SK-N-SH treated with all-trans-retinoic acid at 6 μM for 48 hours (cell line): ENCODE measurements around the gene IGDCC3.

ENCODE experiments used
- ARNTL ChIP-seq: fragments of 450-650 bp; formaldehyde crosslinking; IDR thresholded peaks from 2 replicates; pipeline ENCODE4 v1.5.0; 2020; ENCODE audit warnings: low read depth, mild to moderate bottlenecking, moderate library complexity, borderline replicate concordance
- ESRRG ChIP-seq: fragments of 250-450 bp; sonication (Bioruptor Pico); IDR thresholded peaks from 2 replicates; pipeline ENCODE4 v1.6.1; 2021; ENCODE audit warnings: mild to moderate bottlenecking
- GLIS3 ChIP-seq: fragments of 250-450 bp; sonication (Bioruptor Pico); IDR thresholded peaks from 2 replicates; pipeline ENCODE4 v1.5.0; 2020; ENCODE audit warnings: mild to moderate bottlenecking, moderate library complexity
- OSR1 ChIP-seq: fragments of 250-450 bp; sonication (Bioruptor Pico); IDR thresholded peaks from 2 replicates; pipeline ENCODE4 v1.8.0; 2022; ENCODE audit warnings: moderate library complexity, mild to moderate bottlenecking, inconsistent platforms
- PATZ1 ChIP-seq: fragments of 250-450 bp; sonication (Bioruptor Pico); IDR thresholded peaks from 2 replicates; pipeline ENCODE4 v1.8.0; 2020; ENCODE audit warnings: mild to moderate bottlenecking, moderate library complexity, borderline replicate concordance
- PPARA ChIP-seq: fragments of 250-450 bp; sonication (Bioruptor Pico); IDR thresholded peaks from 2 replicates; pipeline ENCODE4 v1.5.0; 2020; ENCODE audit warnings: mild to moderate bottlenecking, borderline replicate concordance
- TOX ChIP-seq: fragments of 250-450 bp; sonication (Bioruptor Pico); IDR thresholded peaks from 2 replicates; pipeline ENCODE4 v1.8.0; 2021; ENCODE audit warnings: mild to moderate bottlenecking, moderate library complexity, borderline replicate concordance
- ZC3H10 ChIP-seq: fragments of 250-450 bp; sonication (Bioruptor Pico); IDR thresholded peaks from 2 replicates; pipeline ENCODE4 v1.5.1; 2021; ENCODE audit warnings: mild to moderate bottlenecking, moderate library complexity
- ZFP3 ChIP-seq: fragments of 250-450 bp; sonication (Bioruptor Pico); IDR thresholded peaks from 2 replicates; pipeline ENCODE4 v1.5.0; 2020; ENCODE audit warnings: mild to moderate bottlenecking, moderate library complexity
- ZFP30 ChIP-seq: fragments of 450-650 bp; formaldehyde crosslinking; IDR thresholded peaks from 2 replicates; pipeline ENCODE4 v1.5.0; 2022; ENCODE audit warnings: mild to moderate bottlenecking, moderate library complexity
- ZNF70 ChIP-seq: fragments of 450-650 bp; formaldehyde crosslinking; IDR thresholded peaks from 2 replicates; pipeline ENCODE4 v1.5.0; 2020; ENCODE audit warnings: mild to moderate bottlenecking, moderate library complexity
- TF ChIP-seq, protein P1 (sequence below): fragments of 250-450 bp; sonication (Bioruptor Pico); IDR thresholded peaks from 2 replicates; pipeline ENCODE4 v1.5.1; 2020; ENCODE audit warnings: low read depth, mild to moderate bottlenecking, moderate library complexity

DNA sequence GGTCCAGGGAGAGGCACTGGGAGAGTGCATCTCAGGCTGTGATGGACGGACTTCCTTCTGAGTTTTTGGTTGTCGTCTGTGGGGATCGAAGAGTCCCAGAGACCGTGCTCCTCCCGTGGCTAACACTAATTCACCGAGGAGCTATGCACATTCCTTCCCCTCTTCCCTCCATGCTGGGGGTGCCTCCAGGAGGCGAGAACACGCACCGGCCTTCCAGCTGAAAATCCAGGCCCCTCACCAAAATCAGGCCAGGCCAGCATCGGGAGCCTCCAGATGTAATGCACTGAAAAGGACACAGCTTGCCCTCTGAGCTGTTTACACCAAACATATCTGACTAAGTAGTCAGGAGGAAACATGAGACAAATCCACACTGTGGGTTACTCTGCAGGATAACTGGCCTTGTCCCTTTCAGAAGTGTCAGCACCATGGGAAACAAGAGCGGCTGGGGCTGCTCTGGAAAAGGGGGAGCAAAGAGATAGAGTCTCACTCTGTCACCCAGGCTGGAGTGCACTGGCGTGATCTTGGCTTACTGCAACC lies 67.9 kb downstream of the IGDCC3 start:
- TF ChIP-seq ESRRG (CRISPR knock-in tag), result no peak
- TF ChIP-seq ZC3H10 (CRISPR knock-in tag), result no peak
- no peak for TF ChIP-seq ZFP3
- no peak for TF ChIP-seq OSR1 (CRISPR knock-in tag)
- TF ChIP-seq, protein P1, sequence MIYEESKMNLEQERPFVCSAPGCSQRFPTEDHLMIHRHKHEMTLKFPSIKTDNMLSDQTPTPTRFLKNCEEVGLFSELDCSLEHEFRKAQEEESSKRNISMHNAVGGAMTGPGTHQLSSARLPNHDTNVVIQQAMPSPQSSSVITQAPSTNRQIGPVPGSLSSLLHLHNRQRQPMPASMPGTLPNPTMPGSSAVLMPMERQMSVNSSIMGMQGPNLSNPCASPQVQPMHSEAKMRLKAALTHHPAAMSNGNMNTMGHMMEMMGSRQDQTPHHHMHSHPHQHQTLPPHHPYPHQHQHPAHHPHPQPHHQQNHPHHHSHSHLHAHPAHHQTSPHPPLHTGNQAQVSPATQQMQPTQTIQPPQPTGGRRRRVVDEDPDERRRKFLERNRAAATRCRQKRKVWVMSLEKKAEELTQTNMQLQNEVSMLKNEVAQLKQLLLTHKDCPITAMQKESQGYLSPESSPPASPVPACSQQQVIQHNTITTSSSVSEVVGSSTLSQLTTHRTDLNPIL, result no peak
- TF ChIP-seq ZFP30, result no peak
- TF ChIP-seq TOX (CRISPR knock-in tag), result no peak
- no peak for TF ChIP-seq PATZ1 (CRISPR knock-in tag)
- TF ChIP-seq GLIS3 (CRISPR knock-in tag), result no peak
- TF ChIP-seq ARNTL, result no peak
- TF ChIP-seq PPARA (CRISPR knock-in tag), result no peak
- TF ChIP-seq ZNF70 (CRISPR knock-in tag), result no peak
